ENCODE data around the gene STK16. TPM values are rescaled to one million over a fixed set of nuclear protein-coding genes. Genes with fewer than 3 reads are reported as not detected.
A peak's percentile ranks its signal among the peaks of the same experiment; 100 is the strongest.

STK16 gene
- total RNA-seq, 2 donors from 2014 or later: 30.1 to 35.8 TPM

- Histone ChIP-seq H3K27me3 (no peaks in the 10 kb centered on the region), H3K4me3 (no peak overlapping the region), H3K27ac (peak overlapping the region; percentile 92), H3K36me3 (no peaks in the 10 kb centered on the region), H3K9ac (ENCODE audit: low read depth in 2 of 2, low read length in 2 of 2) (peak overlapping the region in 1 of 2 donors; percentile 14), H3K4me1 (no peaks in the 10 kb centered on the region), H3K9me3 (no peaks in the 10 kb centered on the region)
- DNase-seq: peak; percentile 29
- TF ChIP-seq CTCF (IDR thresholded peaks at IDR 0.05): no peak
- intact Hi-C loops (cut with DNase I): loop anchor here (2.0 kb wide), 1 partner anchor 29 kb away; the partner anchor contains the start of gene RETREG2
Measured at GRCh38 chr2:219207884-219208740, 37.2 kb upstream of the STK16 start.

GRCh38 chr2:219209236-219210195, 35.8 kb upstream of the STK16 start:
- no peak overlapping the region for H3K27ac ChIP-seq
- no peak for DNase-seq
- H3K4me1 ChIP-seq: no peaks in the 10 kb centered on the region
- H3K9me3 ChIP-seq: no peaks in the 10 kb centered on the region
- no peak overlapping the region for H3K9ac ChIP-seq (ENCODE audit: low read depth in 2 of 2, low read length in 2 of 2)
- no peak overlapping the region for H3K4me3 ChIP-seq
- no peaks in the 10 kb centered on the region for H3K36me3 ChIP-seq
- H3K27me3 ChIP-seq: no peaks in the 10 kb centered on the region
- TF ChIP-seq CTCF (IDR thresholded peaks at IDR 0.05): no peak
- intact Hi-C loops (cut with DNase I): no loop called here

- Histone ChIP-seq H3K27me3 (no peaks in the 10 kb centered on the region), H3K4me3 (no peak overlapping the region), H3K4me1 (no peaks in the 10 kb centered on the region), H3K36me3 (no peaks in the 10 kb centered on the region), H3K9ac (ENCODE audit: low read depth in 2 of 2, low read length in 2 of 2) (no peak overlapping the region), H3K9me3 (no peaks in the 10 kb centered on the region), H3K27ac (no peak overlapping the region)
- no peak for TF ChIP-seq CTCF (IDR thresholded peaks at IDR 0.05)
- DNase-seq: peak; percentile 16
- intact Hi-C loops (cut with DNase I): no loop called here
Measured at GRCh38 chr2:219210196-219210885, 34.9 kb upstream of the STK16 start.

- no peak for TF ChIP-seq CTCF (IDR thresholded peaks at IDR 0.05)
- Histone ChIP-seq H3K27ac (no peak overlapping the region), H3K9me3 (no peaks in the 10 kb centered on the region), H3K27me3 (no peaks in the 10 kb centered on the region), H3K4me1 (no peaks in the 10 kb centered on the region), H3K36me3 (no peaks in the 10 kb centered on the region), H3K4me3 (no peak overlapping the region), H3K9ac (ENCODE audit: low read depth in 2 of 2, low read length in 2 of 2) (no peak overlapping the region)
- no peak for DNase-seq
- intact Hi-C loops (cut with DNase I): no loop called here
Measured at GRCh38 chr2:219210886-219211362, 34.4 kb upstream of the STK16 start.

GRCh38 chr2:219213026-219213415, 32.3 kb upstream of the STK16 start:
- Histone ChIP-seq H3K4me3 (no peak overlapping the region), H3K9ac (ENCODE audit: low read depth in 2 of 2, low read length in 2 of 2) (no peak overlapping the region), H3K27ac (no peak overlapping the region), H3K27me3 (no peaks in the 10 kb centered on the region), H3K4me1 (no peaks in the 10 kb centered on the region), H3K36me3 (no peaks in the 10 kb centered on the region), H3K9me3 (no peaks in the 10 kb centered on the region)
- peak; percentile 17 for DNase-seq
- intact Hi-C loops (cut with DNase I): no loop called here
- TF ChIP-seq CTCF (IDR thresholded peaks at IDR 0.05): no peak
